ENCODE results near the gene PSMB9.

DNA sequence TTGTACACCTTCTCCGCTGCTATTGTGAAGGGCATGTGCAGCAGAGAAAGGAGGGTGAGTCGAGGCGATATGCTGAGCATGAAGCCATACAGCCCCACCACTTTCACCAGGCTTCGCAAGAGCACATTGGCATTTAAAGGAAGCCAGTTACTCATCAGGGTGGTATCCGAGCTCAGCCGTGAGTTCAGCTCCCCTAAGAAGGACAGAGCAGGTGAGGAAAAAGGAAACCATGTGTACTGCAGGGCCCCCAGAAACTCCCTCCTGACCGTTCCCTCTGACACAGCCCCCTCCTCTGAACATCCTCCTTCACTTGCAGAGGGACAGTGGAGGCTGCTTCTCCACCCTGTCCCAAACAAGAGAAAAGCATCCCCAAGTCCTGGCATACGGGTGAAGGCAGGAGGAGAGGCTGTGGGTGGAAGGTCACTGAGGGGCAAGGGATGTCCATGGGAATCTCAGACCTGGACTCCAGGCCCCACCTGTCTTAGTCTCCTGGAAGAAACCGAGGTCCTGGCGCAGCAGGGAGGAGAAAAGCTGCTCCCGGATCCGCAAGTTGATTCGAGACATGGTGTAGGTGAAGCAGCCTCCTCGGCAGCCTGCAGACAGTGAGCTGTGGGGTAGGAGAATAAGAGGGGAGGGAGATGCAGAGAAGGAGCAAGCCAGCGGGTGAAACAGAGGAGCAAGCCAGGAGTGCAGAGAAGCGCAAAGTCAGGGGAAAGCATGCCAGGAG is 18.7 kb upstream of the PSMB9 start:
- TF ChIP-seq, protein P1, sequence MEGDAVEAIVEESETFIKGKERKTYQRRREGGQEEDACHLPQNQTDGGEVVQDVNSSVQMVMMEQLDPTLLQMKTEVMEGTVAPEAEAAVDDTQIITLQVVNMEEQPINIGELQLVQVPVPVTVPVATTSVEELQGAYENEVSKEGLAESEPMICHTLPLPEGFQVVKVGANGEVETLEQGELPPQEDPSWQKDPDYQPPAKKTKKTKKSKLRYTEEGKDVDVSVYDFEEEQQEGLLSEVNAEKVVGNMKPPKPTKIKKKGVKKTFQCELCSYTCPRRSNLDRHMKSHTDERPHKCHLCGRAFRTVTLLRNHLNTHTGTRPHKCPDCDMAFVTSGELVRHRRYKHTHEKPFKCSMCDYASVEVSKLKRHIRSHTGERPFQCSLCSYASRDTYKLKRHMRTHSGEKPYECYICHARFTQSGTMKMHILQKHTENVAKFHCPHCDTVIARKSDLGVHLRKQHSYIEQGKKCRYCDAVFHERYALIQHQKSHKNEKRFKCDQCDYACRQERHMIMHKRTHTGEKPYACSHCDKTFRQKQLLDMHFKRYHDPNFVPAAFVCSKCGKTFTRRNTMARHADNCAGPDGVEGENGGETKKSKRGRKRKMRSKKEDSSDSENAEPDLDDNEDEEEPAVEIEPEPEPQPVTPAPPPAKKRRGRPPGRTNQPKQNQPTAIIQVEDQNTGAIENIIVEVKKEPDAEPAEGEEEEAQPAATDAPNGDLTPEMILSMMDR (IDR thresholded peaks at IDR 0.05): no peak
- TF ChIP-seq POLR2AphosphoS5 (IDR thresholded peaks at IDR 0.05) (no peak), EP300 (IDR thresholded peaks at IDR 0.05) (no peak)

Data from sigmoid colon (tissue), 4 donors.